MM.1S (cell line): ENCODE data around the gene TRIM63.

ENCODE experiments used
- DNase-seq: peaks from one replicate; pipeline ENCODE4 v3.0.0-alpha.2; 2015
- H2AFZ ChIP-seq: fragments of 300-600 bp; sonication (generic); 2 replicates; pipeline ENCODE4 v1.6.0; 2016; ENCODE audit warnings: antibody characterized with exemption, low read length
- H3F3A ChIP-seq: fragments of 300-600 bp; sonication (generic); 2 replicates; pipeline ENCODE4 v1.6.1; 2016; ENCODE audit warnings: mild to moderate bottlenecking, antibody characterized with exemption, low read length, moderate library complexity, mixed read lengths; ENCODE audit not compliant: insufficient read depth
- H3K27ac ChIP-seq: fragments of 300-600 bp; sonication (generic); 2 replicates; pipeline ENCODE4 v1.5.1; 2016; ENCODE audit warnings: mild to moderate bottlenecking, low read length
- H3K27me3 ChIP-seq: fragments of 300-600 bp; sonication (generic); replicated peaks from 2 replicates; pipeline ENCODE4 v1.6.0; 2016; ENCODE audit warnings: low read length; ENCODE audit not compliant: insufficient read depth
- H3K36me3 ChIP-seq: fragments of 300-600 bp; sonication (generic); replicated peaks from 2 replicates; pipeline ENCODE4 v1.6.1; 2016; ENCODE audit warnings: mild to moderate bottlenecking, low read length, mixed read lengths; ENCODE audit not compliant: insufficient read depth
- H3K4me1 ChIP-seq: fragments of 300-600 bp; sonication (generic); 2 replicates; pipeline ENCODE4 v1.6.1; 2016; ENCODE audit warnings: low read length, mixed read lengths
- H3K4me2 ChIP-seq: fragments of 300-600 bp; sonication (generic); 2 replicates; pipeline ENCODE4 v1.6.0; 2016; ENCODE audit warnings: low read depth, low read length
- H3K4me3 ChIP-seq: fragments of 300-600 bp; sonication (generic); 2 replicates; pipeline ENCODE4 v1.5.1; 2016; ENCODE audit warnings: low read length, mixed read lengths
- H3K79me2 ChIP-seq: fragments of 300-600 bp; sonication (generic); 2 replicates; pipeline ENCODE4 v1.6.1; 2016; ENCODE audit warnings: mixed run types, low read length, mixed read lengths
- H3K9ac ChIP-seq: fragments of 300-600 bp; sonication (generic); 2 replicates; pipeline ENCODE4 v1.6.1; 2016; ENCODE audit warnings: low read length, mixed read lengths
- H3K9me2 ChIP-seq: fragments of 300-600 bp; sonication (generic); replicated peaks from 2 replicates; pipeline ENCODE4 v1.6.1; 2016; ENCODE audit warnings: mild to moderate bottlenecking, low read length, mixed read lengths; ENCODE audit not compliant: insufficient read depth
- H3K9me3 ChIP-seq: fragments of 300-600 bp; sonication (generic); replicated peaks from 2 replicates; pipeline ENCODE4 v1.6.1; 2016; ENCODE audit warnings: mild to moderate bottlenecking, low read length, mixed read lengths; ENCODE audit not compliant: insufficient read depth
- H4K20me1 ChIP-seq: fragments of 300-600 bp; sonication (generic); 2 replicates; pipeline ENCODE4 v1.6.1; 2016; ENCODE audit warnings: mild to moderate bottlenecking, low read length, moderate library complexity, mixed read lengths; ENCODE audit not compliant: insufficient read depth
- CTCF ChIP-seq: fragments of 300-600 bp; sonication (generic); IDR thresholded peaks from 2 replicates; pipeline ENCODE4 v1.5.1; 2016; ENCODE audit warnings: antibody characterized with exemption, low read length, mixed read lengths
- EZH2 ChIP-seq: fragments of 300-600 bp; sonication (generic); optimal IDR thresholded peaks from 2 replicates; pipeline ENCODE3; 2017; ENCODE audit warnings: low read depth, mild to moderate bottlenecking, antibody characterized with exemption, low read length, mixed read lengths
- EZH2phosphoT487 ChIP-seq: fragments of 300-600 bp; sonication (generic); IDR thresholded peaks from 2 replicates; pipeline ENCODE4 v1.6.1; 2018; ENCODE audit warnings: antibody characterized with exemption, low read length

Gene TRIM63

GRCh38 chr1:26023009-26023408 lies 44.4 kb downstream of the TRIM63 start:
- DNase-seq = no peak
- H3K4me3 ChIP-seq = no peak overlapping the region
- no peak overlapping the region for H3K4me2 ChIP-seq
- H3K9ac ChIP-seq = no peak overlapping the region
- no peaks in the 10 kb centered on the region for H3K9me3 ChIP-seq
- no peaks in the 10 kb centered on the region for H3K9me2 ChIP-seq
- no peaks in the 10 kb centered on the region for H3K36me3 ChIP-seq
- H2AFZ ChIP-seq = no peak overlapping the region
- no peak overlapping the region for H3K27ac ChIP-seq
- no peaks in the 10 kb centered on the region for H4K20me1 ChIP-seq
- peaks cover 9% of the 10 kb centered on the region; the same call in 1 of the 2 replicates for H3K27me3 ChIP-seq
- no peaks in the 10 kb centered on the region for H3K79me2 ChIP-seq
- TF ChIP-seq EZH2 = no peak
- TF ChIP-seq CTCF = no peak
- no peaks in the 10 kb centered on the region for H3F3A ChIP-seq
- H3K4me1 ChIP-seq = peaks cover 6% of the 10 kb centered on the region; the same call in 1 of the 2 replicates

- Histone ChIP-seq H3K4me1 (peaks cover 6% of the 10 kb centered on the region; the same call in 1 of the 2 replicates), H3K9me3 (no peaks in the 10 kb centered on the region), H3K4me2 (no peak overlapping the region), H4K20me1 (no peaks in the 10 kb centered on the region), H3K9me2 (no peaks in the 10 kb centered on the region), H3K27ac (no peak overlapping the region), H3K36me3 (no peaks in the 10 kb centered on the region), H3K79me2 (no peaks in the 10 kb centered on the region), H3K27me3 (peaks cover 9% of the 10 kb centered on the region; the same call in 1 of the 2 replicates), H3K4me3 (no peak overlapping the region), H3K9ac (no peak overlapping the region), H2AFZ (no peak overlapping the region), H3F3A (no peaks in the 10 kb centered on the region)
- TF ChIP-seq EZH2phosphoT487 (no peak), CTCF (no peak), EZH2 (no peak)
- no peak for DNase-seq
Observed at GRCh38 chr1:26022404-26022779, 45.0 kb downstream of the TRIM63 start.

GRCh38 chr1:26021647-26022403 lies 45.6 kb downstream of the TRIM63 start, which contains the start of gene EXTL1:
TSS of gene EXTL1 (plus strand) at chr1:26021775. CDS start at chr1:26022647, 872 bp downstream.
- Histone ChIP-seq H3K27ac (no peak within 1 kb of the TSS), H3K9me3 (no peaks in the 10 kb centered on the region), H3K9ac (no peak within 1 kb of the TSS), H3K4me1 (peaks cover 6% of the 10 kb centered on the region; the same call in 1 of the 2 replicates), H3F3A (no peaks in the 10 kb centered on the region), H3K4me2 (no peak within 1 kb of the TSS), H2AFZ (no peak within 1 kb of the TSS), H4K20me1 (no peaks in the 10 kb centered on the region), H3K36me3 (no peaks in the 10 kb centered on the region), H3K4me3 (no peak within 1 kb of the TSS), H3K9me2 (no peaks in the 10 kb centered on the region), H3K27me3 (peaks cover 9% of the 10 kb centered on the region; the same call in 1 of the 2 replicates), H3K79me2 (no peaks in the 10 kb centered on the region)
- no peak for TF ChIP-seq EZH2phosphoT487
- no peak for TF ChIP-seq EZH2
- TF ChIP-seq CTCF = no peak
- no peak for DNase-seq
